ENCODE results near the gene CUEDC1.

Gene CUEDC1

DNA sequence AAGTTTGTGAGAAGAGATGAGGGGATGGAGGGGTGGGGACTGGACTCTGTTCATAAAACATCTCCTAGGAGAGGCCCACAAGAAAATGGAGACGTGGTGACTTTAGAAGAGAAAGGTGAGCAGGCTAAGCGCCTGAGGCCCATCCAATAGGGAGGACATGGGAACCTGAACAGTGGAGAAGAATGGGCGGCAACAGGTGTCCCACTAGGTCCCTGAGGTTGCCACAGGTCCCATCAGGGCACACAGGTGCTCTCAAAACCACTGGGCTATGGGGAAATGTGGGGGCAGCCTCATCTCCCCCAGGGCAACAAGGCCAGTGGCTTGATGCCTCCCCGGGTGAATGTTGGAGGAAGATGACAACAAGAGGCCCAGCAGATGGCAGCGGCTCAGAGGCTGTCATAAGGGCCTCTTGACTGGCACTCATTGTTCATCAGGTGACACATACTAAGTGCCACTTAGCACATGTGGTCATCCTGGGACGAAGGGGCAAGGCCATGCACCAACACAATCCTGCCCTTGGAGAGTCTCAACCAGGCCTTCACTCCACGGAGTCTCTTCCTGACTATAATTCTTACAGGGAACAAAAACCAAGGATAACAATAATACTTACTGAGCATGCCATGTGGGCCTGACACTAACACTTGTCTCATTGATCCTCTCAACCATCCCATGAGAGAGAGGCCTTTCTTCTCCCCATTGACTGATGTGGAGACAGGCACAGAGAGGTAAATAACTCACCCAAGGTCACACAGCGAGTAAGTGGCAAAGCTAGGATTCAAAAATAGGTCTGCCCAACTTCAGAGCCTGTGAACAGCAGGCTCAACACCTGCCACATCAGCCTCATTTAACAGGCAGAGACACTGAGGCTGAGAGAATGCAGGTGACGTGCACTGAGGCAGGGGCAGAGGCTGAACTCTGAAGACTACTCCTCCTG is 38.0 kb downstream of the CUEDC1 start:
- H3K4me2 ChIP-seq (ENCODE audit: low read length), result no peak overlapping the region
- no peak overlapping the region for H3K9ac ChIP-seq (ENCODE audit: low read depth, low read length)
- no peaks in the 10 kb centered on the region for H3K9me3 ChIP-seq (replicated peaks; ENCODE audit: low read length)
- no peaks in the 10 kb centered on the region for H3K36me3 ChIP-seq (ENCODE audit: insufficient read depth, low read length)
- H3K27me3 ChIP-seq (ENCODE audit: control insufficient read depth, insufficient read depth, low read length), result no peaks in the 10 kb centered on the region
- H3K4me3 ChIP-seq (ENCODE audit: low read length), result no peak overlapping the region
- peaks cover 28% of the 10 kb centered on the region for H3K4me1 ChIP-seq (ENCODE audit: control insufficient read depth, insufficient read depth, low read length)

DNA sequence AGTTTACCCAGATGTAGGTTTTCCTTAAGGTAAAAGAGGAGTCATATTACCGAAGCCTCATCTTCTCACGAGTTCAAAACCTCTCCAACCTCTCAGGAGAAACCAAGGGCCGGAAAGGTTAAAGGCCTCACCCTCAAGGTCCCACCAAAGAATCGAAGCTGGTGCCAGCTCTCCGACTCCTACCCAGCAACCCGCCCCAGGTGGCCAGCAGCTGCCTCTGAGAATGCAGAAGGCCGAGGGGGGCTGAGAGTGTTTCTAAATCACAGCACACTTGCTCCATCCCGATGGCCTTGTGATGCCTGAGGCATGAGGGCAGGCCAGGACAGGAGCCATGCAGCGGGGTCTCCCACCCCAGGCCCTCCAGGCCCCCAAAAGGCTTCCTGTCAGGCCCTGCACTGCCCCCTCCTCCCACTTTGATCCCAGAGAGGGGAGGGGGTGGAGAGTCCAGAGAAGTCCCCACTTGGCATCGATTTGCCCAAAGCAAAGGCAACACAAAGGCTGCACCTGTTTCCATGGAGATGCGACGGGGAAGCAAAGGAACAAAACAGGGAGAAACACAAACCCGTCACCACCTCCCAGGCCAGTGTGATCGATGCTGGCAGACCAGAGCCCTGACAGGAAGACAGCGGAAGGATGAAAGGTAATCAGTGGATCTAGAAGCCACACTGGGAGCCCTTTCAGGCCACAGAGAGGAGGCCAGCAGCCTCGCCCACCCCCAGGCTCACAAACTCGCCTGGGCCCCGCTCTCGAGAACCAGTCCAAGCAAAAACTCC is 39.0 kb downstream of the CUEDC1 start:
- Histone ChIP-seq H3K4me1 (ENCODE audit: control insufficient read depth, insufficient read depth, low read length) (peaks cover 27% of the 10 kb centered on the region), H3K4me3 (ENCODE audit: low read length) (no peak overlapping the region), H3K9ac (ENCODE audit: low read depth, low read length) (no peak overlapping the region), H3K4me2 (ENCODE audit: low read length) (no peak overlapping the region), H3K36me3 (ENCODE audit: insufficient read depth, low read length) (no peaks in the 10 kb centered on the region), H3K27me3 (ENCODE audit: control insufficient read depth, insufficient read depth, low read length) (no peaks in the 10 kb centered on the region), H3K9me3 (replicated peaks; ENCODE audit: low read length) (no peaks in the 10 kb centered on the region)

DNA sequence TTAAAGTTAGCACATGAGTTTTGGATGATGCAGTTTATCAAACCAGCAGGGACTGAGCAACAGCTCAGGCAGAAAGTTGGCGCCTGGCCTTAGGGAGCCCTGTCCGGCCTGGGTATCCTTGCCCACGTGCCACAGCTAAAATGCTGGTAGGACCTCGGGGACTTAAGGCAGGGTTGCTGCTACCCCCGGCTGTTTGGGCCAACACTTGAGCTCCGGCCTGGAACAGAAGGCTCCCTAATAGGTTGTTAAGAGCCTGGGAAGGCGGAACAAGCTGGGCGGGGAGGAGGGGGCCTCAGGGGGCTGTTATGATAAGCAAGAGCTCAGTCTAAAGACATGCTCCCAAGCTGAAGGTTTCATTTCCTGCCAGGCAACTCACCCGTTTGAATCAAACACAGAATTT is 39.7 kb downstream of the CUEDC1 start:
- H3K9ac ChIP-seq (ENCODE audit: low read depth, low read length), result no peak overlapping the region
- no peaks in the 10 kb centered on the region for H3K9me3 ChIP-seq (replicated peaks; ENCODE audit: low read length)
- H3K4me3 ChIP-seq (ENCODE audit: low read length), result no peak overlapping the region
- no peak overlapping the region for H3K4me2 ChIP-seq (ENCODE audit: low read length)
- H3K27me3 ChIP-seq (ENCODE audit: control insufficient read depth, insufficient read depth, low read length), result no peaks in the 10 kb centered on the region
- no peaks in the 10 kb centered on the region for H3K36me3 ChIP-seq (ENCODE audit: insufficient read depth, low read length)
- H3K4me1 ChIP-seq (ENCODE audit: control insufficient read depth, insufficient read depth, low read length), result peaks cover 27% of the 10 kb centered on the region

DNA sequence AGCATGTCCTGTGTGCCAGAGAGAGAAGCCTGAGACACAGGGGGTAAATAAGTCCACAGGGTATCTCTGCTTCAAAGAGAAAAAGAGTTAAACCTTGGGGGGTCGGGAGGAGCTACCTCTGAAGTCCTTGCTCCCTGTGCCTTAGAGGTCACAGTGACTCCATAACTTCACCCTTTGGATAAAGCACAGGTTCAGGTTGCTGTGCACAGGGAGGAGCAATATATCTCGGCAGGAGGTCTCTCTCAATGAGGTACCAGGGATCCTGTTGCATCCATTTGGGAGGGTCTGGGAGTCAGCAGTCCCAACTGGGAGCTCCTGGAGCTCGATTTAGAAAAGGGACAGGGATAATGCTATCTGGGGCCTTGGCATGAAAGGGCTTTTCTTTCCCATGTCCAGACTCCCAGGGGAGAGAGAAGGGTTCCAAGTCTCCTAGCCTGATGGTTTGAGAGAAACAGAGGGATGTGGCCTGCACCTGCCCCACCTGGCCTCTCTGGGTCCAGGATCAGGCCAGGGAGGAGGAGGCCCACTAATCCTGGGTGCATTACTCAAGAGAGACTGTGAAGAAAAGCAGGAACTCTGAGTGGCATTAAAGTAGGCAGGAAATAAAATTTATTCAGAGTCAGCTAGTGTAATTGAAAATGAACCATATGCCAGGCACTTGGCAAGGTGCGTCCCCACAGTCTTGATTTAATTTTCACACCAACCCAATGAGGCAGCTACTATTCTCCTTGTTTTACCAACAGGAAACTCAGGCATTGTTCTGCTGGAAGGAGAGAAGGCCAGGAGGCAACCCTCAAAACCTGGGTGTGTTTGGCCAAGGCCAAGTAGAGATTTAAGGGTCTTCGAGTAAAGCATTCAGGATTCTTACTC is 40.7 kb downstream of the CUEDC1 start:
- Histone ChIP-seq H3K36me3 (ENCODE audit: insufficient read depth, low read length) (no peaks in the 10 kb centered on the region), H3K27me3 (ENCODE audit: control insufficient read depth, insufficient read depth, low read length) (no peaks in the 10 kb centered on the region), H3K9ac (ENCODE audit: low read depth, low read length) (no peak overlapping the region), H3K4me2 (ENCODE audit: low read length) (no peak overlapping the region), H3K4me3 (ENCODE audit: low read length) (no peak overlapping the region), H3K9me3 (replicated peaks; ENCODE audit: low read length) (no peaks in the 10 kb centered on the region), H3K4me1 (ENCODE audit: control insufficient read depth, insufficient read depth, low read length) (peaks cover 27% of the 10 kb centered on the region)

DNA sequence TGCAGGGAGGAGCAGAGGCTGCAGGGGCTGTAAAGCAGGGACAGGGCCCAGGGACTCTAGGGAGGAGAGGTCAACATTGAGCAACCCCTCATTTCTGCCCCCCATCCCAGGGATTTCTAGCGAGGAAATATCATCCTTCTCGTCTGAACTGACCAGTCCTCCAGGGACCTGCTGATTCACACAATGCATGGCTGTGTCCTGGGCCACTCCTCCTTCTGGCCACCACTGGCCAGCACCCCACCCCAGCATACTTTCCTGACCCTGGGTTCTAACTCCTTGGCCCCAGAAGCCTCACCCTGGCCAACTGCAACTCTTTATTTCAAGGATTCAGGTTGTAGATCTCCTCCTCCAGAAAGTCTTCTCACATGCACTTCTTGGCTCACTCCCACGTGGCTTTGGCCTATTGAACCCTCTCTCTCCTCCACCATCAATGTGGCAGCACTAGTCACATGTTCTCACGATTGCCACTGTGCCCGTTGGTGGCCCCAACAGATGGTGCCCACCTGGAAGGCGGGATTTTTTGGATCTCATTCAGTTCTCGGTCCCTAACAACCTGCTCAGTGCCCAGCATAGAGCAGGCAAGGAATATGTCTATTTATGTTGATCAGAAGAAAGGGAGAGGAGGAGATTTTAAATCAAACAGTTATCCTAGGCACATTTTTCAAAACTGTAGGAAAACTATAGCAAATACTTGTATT is 41.5 kb downstream of the CUEDC1 start:
- no peak overlapping the region for H3K4me3 ChIP-seq (ENCODE audit: low read length)
- H3K9ac ChIP-seq (ENCODE audit: low read depth, low read length), result no peak overlapping the region
- no peaks in the 10 kb centered on the region for H3K9me3 ChIP-seq (replicated peaks; ENCODE audit: low read length)
- H3K36me3 ChIP-seq (ENCODE audit: insufficient read depth, low read length), result no peaks in the 10 kb centered on the region
- H3K4me2 ChIP-seq (ENCODE audit: low read length), result peak overlapping the region; percentile 54
- no peaks in the 10 kb centered on the region for H3K27me3 ChIP-seq (ENCODE audit: control insufficient read depth, insufficient read depth, low read length)
- H3K4me1 ChIP-seq (ENCODE audit: control insufficient read depth, insufficient read depth, low read length), result peaks cover 27% of the 10 kb centered on the region

DNA sequence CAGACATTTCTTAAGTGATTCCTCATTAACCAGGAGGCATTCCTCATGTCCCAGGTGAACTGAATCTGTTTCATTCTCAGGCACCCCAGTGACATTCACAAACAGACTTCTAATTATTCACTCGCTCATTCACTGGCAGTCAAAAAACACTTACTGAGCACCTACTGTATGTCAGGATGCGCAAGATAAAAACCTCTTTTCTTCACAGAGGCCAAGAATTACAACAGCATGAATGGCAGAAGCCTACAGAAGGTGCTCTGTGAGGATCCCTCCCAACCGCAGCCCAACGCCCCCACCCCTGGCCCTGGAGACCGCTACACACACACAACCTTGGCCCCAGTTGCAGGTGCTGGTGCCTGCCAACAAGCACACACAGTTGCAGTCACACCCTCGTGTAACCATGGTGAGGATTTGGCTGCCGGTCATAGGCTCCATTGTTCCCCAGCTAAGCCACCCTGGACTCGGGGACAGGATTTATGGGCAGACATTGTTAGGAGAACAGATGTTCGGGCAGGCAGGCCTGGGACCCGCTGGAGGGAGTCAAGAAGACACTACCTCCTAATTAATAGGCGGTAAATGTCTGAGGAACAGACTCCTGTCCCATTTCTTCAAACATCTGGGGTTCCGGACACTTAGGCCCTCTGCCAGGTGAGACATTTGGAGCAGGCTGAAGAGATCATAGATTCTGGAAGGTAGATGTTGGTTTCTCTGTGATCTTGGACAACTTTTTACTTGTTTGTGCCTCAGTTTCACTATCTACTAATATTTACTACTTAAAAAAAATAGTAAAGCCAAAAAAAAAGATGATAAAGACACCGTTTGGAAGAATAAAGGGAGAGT is 43.2 kb downstream of the CUEDC1 start:
- Histone ChIP-seq H3K4me1 (ENCODE audit: control insufficient read depth, insufficient read depth, low read length) (peaks cover 17% of the 10 kb centered on the region), H3K4me2 (ENCODE audit: low read length) (no peak overlapping the region), H3K9me3 (replicated peaks; ENCODE audit: low read length) (no peaks in the 10 kb centered on the region), H3K4me3 (ENCODE audit: low read length) (no peak overlapping the region), H3K36me3 (ENCODE audit: insufficient read depth, low read length) (no peaks in the 10 kb centered on the region), H3K9ac (ENCODE audit: low read depth, low read length) (no peak overlapping the region), H3K27me3 (ENCODE audit: control insufficient read depth, insufficient read depth, low read length) (no peaks in the 10 kb centered on the region)

DNA sequence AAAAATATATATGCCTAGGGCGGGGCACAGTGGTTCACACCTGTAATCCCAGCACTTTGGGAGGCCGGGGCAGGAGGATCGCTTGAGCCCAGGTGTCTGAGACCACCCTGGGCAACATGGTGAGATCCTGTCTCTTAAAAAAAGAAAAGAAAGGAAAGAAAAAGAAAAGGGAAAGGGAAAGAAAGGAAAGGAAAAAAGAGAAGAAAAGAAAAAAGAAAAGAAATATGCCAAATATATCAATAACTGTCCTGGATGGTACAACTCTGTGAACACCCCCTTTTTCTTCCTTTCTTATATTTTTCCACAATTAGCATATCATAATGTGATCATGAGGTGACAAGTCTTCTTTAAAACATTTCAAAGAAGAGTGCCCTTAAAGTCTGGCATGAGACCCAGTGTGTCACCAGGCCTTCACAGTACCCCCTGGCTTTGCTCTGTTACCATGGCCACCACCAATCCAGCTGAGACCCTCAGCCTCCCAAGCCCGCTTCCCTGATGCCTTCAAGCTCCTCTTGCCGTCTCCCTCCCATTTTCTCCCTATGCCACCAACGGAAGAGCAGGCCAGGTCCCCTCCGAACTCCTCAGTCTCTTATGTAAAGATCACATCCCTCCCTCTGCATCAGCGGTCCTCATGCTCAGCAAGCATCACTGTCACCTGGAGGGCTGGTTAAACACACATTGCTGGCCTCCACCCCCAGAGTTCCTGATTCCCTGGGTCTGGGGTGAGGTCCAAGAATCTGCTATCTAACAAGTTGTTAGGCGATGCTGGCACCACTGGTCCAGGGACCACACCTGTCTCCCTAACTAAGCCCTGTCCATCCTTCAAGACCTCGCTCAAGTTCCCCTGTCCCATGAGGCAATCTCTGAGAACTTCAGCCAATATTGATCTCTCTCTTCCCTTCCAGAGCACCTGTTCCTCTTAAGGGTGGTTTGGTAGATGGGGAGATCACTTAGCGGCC is 44.5 kb downstream of the CUEDC1 start:
- peaks cover 17% of the 10 kb centered on the region for H3K4me1 ChIP-seq (ENCODE audit: control insufficient read depth, insufficient read depth, low read length)
- no peak overlapping the region for H3K4me3 ChIP-seq (ENCODE audit: low read length)
- H3K4me2 ChIP-seq (ENCODE audit: low read length), result no peak overlapping the region
- H3K9me3 ChIP-seq (replicated peaks; ENCODE audit: low read length), result no peaks in the 10 kb centered on the region
- no peaks in the 10 kb centered on the region for H3K36me3 ChIP-seq (ENCODE audit: insufficient read depth, low read length)
- H3K27me3 ChIP-seq (ENCODE audit: control insufficient read depth, insufficient read depth, low read length), result no peaks in the 10 kb centered on the region
- H3K9ac ChIP-seq (ENCODE audit: low read depth, low read length), result no peak overlapping the region

DNA sequence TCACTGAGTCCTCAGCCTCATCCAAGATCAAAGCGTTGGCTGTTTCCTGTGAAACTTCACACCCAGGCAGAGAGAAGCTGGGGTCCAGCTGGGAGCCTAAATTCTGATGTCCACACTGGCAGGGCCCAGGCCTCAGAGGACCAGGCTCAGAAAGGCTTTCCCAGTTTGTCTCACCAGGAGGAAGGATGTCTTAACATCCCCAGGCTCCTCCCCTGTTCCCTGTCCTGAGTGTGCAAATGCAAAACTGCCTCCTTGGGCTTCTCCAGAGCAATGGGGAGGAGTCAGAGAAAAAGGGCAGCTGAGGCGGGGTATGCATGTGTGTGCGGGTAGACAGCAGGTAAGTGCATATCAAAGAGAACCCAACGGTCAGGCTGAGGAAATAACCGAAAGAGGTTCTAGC is 45.7 kb downstream of the CUEDC1 start:
- Histone ChIP-seq H3K4me3 (ENCODE audit: low read length) (no peak overlapping the region), H3K9ac (ENCODE audit: low read depth, low read length) (no peak overlapping the region), H3K9me3 (replicated peaks; ENCODE audit: low read length) (no peaks in the 10 kb centered on the region), H3K4me1 (ENCODE audit: control insufficient read depth, insufficient read depth, low read length) (peaks cover 25% of the 10 kb centered on the region), H3K27me3 (ENCODE audit: control insufficient read depth, insufficient read depth, low read length) (no peaks in the 10 kb centered on the region), H3K4me2 (ENCODE audit: low read length) (no peak overlapping the region), H3K36me3 (ENCODE audit: insufficient read depth, low read length) (no peaks in the 10 kb centered on the region)

DNA sequence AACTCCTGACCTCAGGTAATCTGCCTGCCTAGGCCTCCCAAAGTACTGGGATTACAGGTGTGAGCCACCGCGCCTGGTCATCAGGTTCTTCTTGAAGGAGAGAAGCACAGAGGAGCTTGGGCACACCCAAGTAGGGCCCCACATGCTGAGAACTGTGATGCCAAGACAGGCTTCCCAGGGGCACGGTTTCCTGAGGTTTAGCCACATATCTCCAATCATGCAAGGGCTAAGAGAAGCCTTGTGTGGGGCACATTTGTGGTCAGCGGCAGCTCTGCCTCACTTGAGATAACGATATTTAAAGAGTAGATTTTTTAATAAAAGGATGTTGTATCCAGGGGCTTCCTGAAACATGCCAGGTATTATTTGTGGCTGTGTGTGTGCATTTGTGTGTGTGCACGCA is 46.9 kb downstream of the CUEDC1 start:
- peaks cover 28% of the 10 kb centered on the region for H3K4me1 ChIP-seq (ENCODE audit: control insufficient read depth, insufficient read depth, low read length)
- no peaks in the 10 kb centered on the region for H3K27me3 ChIP-seq (ENCODE audit: control insufficient read depth, insufficient read depth, low read length)
- H3K4me2 ChIP-seq (ENCODE audit: low read length), result no peak overlapping the region
- H3K9me3 ChIP-seq (replicated peaks; ENCODE audit: low read length), result no peaks in the 10 kb centered on the region
- H3K9ac ChIP-seq (ENCODE audit: low read depth, low read length), result no peak overlapping the region
- no peaks in the 10 kb centered on the region for H3K36me3 ChIP-seq (ENCODE audit: insufficient read depth, low read length)
- H3K4me3 ChIP-seq (ENCODE audit: low read length), result no peak overlapping the region

All from skeletal muscle satellite cell (primary cell).